HG03097 (cell line): ENCODE measurements around the gene AJAP1.

Experiments
- ATAC-seq: cut with Tn5 transposase; IDR thresholded peaks from one replicate; pipeline ENCODE4 v1.9.1; 2021; ENCODE audit not compliant: unreplicated experiment, low FRiP score

The AJAP1 gene

GRCh38 chr1:4697801-4698200 lies 43.4 kb downstream of the AJAP1 start:
- ATAC-seq: no peak

- no peak for ATAC-seq
Observed at GRCh38 chr1:4698911-4699310, 44.5 kb downstream of the AJAP1 start.

GRCh38 chr1:4699376-4700301 lies 45.2 kb downstream of the AJAP1 start:
- ATAC-seq: no peak

GRCh38 chr1:4700801-4701200 lies 46.4 kb downstream of the AJAP1 start:
- no peak for ATAC-seq

DNA sequence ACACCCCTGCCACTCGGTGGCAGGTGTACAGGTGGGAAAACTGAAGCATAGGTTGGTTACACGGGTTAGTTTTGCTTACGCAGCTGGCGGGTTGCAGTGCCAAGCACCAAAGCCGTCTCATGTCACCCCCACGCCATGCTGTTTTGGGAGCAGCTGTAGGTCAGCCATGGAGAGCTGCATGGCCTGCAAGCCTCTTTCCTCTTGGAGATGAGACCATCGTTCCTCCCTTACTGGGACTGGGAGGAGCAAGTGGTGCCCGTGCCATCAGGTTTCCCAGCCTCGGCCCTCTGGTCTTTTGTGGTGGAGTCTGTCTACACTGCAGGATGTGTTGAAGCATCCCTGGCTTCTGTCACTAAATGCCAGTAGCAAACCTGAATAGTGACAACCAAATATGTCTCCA lies 46.9 kb downstream of the AJAP1 start:
- ATAC-seq: no peak

GRCh38 chr1:4702464-4702863 lies 48.1 kb downstream of the AJAP1 start:
- no peak for ATAC-seq

DNA sequence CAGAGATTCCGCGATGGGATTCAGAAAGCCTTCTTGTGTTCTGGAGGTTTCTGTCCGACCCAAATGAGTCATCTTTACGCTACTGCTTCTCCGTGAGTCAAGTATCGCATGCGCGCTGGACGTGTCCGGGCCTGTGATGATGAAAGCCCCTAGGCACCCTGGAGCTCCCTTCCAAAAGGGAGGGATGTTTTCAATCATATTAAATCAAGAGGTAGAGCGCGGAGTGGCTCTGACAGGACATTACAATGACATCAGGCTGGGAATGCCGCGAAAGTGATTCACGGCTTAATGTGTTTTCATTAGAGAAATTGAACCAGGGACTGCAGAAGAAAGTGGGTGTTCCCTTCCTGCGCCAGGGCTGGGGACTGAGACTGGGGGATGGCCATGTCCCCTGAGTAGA lies 48.5 kb downstream of the AJAP1 start:
- no peak for ATAC-seq

DNA sequence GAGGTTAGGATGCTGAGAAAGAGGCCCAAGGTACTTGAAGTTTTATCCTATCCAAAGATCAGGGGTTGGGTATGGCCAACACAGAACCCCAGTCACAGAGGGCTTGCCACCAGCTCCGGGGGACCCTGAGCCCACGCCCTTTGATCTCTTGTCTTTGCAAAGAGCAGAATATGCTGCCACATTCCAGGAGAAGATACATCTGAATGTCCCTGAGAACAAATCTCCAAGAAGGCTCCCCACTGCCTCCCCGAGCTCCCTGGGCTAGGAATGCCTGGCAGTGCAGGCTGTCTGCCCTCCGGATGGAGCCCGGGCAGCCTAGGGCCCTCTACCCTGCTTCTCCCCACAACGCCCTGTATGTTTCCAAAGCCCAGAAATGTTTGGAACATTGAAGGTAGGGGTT lies 49.2 kb downstream of the AJAP1 start:
- no peak for ATAC-seq

DNA sequence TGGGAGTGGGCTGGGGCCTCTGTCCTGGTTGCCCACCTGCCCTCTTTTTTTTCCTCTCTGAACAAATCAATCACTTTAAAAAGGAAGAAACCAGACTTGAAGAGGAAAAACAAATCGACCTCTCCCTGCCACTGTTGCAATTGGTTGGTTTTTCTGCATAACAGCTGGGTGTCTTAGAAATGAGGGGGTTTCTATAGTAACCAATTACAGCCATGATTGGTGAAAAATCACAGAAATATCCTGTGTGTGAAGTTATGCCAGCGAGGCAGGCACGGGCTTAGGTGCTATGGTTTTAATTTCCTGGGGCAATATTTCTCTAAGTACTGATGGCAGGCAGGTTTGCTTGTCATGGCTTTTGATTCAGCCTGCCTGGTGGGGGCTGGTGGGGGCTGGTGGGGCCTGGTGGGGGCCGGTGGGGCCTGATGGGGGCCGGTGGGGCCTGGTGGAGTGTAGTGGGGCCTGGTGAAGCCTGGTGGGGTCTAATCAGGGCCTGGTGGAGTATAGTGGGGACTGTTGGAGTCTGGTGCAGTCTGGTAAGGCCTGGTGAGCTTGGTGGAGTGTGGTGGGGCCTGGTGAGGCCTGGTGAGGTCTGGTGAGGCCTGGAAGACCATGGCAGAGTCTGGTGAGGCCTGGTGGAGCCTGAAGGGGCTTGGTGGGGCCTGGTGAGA lies 54.6 kb downstream of the AJAP1 start:
- ATAC-seq: no peak

- ATAC-seq: no peak
Observed at GRCh38 chr1:4709641-4710040, 55.2 kb downstream of the AJAP1 start.

DNA sequence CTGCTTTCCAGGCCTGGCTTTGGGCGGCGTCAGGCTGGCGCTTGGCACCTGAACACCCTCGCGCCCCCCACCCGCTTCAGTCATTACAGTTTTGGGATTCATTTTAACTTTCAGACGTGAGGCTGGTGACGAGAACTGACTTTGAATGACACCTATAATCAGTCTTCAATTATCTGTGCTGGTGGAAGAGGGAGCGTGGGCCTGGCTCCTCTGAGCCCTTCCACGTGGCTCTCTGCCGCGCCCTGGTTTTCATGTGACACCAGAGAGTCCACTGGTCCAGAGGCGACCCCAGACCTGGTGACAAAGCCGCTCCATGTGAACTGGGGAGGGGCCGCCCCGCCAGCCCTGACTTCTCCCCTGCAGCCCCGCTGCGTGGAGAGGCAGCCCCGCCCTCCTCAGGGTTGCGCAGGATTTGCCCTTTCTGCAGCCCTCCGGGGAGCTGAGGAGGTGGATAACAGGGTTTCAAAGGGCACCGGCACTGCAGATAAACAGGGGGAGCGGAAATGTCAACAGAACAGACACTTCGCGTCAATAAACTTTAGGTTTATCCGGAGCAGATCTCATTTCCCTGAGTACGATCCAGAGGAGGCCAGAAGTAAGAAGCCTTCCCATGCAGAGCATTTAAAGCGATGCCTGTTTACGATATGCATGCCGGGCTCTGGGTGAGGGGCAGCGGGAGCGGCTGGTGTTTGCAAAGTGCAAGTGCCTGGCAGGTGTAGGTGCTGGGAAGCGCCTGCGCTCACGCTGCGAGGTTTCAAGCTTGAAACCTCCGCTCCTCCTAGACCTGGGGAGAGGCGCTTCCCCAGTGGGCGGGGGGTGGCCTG lies 56.4 kb downstream of the AJAP1 start:
- ATAC-seq: no peak

DNA sequence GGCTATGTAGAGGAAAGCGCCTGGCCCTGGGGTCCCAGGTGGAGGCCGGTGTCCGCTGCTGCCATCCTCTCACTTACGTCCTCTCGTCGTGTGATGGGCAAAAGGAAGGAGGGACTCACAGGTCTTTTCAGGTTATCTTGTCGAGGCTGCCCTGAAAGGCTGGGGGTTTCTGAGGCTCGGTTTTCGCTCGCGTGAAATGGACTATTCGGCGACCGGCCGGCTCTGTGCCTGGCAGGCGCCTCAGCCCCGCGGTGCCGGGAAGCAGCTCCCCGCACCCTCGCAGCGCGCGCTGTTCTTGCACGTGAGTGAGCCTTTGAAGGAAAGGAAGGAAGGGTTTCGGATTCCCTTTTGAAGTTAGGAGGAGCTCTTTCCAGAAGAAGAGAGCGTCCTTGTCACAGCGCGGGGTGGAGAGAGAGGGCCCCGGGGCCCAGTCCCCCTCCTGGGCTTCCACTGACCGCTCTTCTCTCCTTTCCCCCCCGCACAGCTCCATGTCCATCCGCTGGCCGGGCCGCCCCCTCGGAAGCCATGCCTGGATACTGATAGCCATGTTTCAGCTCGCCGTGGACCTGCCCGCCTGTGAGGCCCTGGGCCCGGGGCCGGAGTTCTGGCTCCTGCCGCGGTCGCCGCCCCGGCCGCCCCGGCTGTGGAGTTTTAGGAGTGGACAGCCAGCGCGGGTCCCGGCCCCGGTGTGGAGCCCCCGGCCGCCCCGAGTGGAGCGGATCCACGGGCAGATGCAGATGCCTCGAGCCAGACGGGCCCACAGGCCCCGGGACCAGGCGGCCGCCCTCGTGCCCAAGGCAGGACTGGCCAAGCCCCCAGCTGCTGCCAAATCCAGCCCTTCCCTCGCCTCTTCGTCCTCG lies 57.2 kb downstream of the AJAP1 start:
- no peak for ATAC-seq

DNA sequence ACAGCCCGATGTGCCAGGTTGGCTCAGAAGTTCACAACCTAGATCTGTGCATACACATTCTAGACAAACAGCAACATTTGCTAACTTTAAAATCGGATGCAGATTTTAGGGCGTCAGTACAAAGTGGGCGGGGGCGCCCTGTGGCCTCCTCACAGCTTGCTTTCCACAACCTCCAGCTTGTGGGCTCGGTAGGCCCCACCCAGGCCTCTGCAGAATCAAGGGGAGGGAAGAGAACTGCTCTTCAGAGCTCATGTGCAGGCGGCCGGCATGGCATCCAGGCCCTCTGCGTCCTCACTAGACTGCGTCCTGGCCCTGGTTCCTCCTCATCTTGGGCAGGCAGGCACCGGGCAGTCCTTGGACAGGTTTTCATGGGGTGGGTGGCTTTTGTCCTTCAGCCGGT lies 59.3 kb downstream of the AJAP1 start:
- no peak for ATAC-seq

DNA sequence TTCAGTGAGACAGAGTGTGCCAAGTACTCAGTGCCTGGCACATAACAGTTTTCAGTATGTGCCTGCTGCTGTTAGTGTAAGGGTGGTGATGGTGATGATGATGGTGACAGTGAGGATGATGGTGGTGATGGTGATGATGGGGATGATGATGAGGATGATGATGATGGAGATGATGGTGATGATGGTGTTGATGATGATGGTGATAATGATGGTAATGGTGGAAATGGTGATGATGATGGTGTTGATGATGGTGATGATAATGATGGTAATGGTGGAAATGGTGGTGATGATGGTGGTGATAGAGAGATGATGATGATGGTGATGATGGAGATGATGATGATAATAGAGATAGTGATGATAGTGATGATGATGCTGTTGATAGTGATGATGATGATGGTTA lies 62.0 kb downstream of the AJAP1 start:
- no peak for ATAC-seq

GRCh38 chr1:4718071-4718470 lies 63.7 kb downstream of the AJAP1 start:
- ATAC-seq: no peak

- no peak for ATAC-seq
Observed at GRCh38 chr1:4723106-4723505, 68.7 kb downstream of the AJAP1 start.

DNA sequence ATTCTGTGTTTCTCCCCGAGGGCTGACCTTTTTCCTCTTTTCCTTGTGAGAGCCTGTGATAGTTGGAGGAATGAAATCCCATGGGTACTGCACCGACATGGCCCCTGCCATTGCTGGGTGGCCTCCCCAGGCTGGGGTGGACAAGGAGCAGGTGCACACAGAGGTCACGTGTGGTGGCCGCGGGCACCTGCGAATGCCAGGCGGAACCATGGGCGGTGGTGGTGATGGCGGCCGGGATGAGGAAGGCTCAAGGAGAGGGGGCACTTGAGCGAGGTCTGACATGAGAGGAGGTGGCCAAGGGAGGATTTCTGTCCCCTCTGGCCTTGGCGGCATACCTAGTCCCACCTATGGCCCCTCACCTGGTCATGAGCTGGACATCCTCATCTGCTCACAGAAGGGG lies 69.6 kb downstream of the AJAP1 start:
- ATAC-seq: no peak

DNA sequence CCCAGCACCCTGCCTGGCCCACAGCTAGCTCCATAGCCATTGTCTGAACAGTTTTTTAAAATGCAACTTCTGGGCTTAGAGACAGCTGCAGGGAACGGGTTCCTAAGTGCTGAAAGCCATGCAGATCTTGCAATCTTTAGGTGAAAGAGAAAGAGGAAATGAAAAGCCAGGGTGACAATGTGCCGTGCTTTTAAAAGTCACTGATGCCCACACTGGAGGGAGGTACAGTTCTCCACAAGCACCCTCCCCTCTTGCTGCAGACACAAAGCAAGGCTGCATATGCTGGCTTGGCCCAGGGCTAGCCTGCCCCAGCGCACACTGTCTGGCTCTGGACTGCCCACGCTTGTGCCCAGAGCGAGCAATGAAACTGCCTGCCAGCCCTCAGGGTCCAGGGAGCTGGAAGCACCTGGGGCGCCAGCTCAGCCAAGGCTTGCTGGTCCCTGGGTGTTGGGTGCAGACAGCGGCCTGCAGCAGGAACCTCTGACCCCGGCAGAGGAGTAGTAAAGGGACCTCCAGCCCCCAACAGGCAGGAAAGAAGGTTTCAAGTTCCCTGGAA lies 70.4 kb downstream of the AJAP1 start:
- ATAC-seq: no peak

- ATAC-seq: no peak
Observed at GRCh38 chr1:4725416-4725815, 71.0 kb downstream of the AJAP1 start.
